GM06990 (cell line): ENCODE results near the gene KRT16.

ENCODE experiments used
- DNase-seq: peaks from one replicate; pipeline ENCODE4 v3.0.0-alpha.2; 2011; ENCODE audit not compliant: insufficient read length; ENCODE audit errors: extremely low read depth
- H3K27me3 ChIP-seq: replicated peaks from 2 replicates; pipeline ENCODE4 v1.6.0; 2011; ENCODE audit warnings: low read length; ENCODE audit not compliant: control insufficient read depth, insufficient read depth
- H3K36me3 ChIP-seq: 2 replicates; pipeline ENCODE4 v1.5.1; 2011; ENCODE audit warnings: low read length; ENCODE audit not compliant: control insufficient read depth, insufficient read depth
- H3K4me3 ChIP-seq: replicated peaks from 2 replicates; pipeline ENCODE4 v1.5.1; 2011; ENCODE audit warnings: low read depth, mild to moderate bottlenecking, control low read depth, low read length
- TF ChIP-seq, protein P1 (sequence below): IDR thresholded peaks from 2 replicates; pipeline ENCODE4 v1.5.1; 2011; ENCODE audit warnings: low read length, control low read depth, mild to moderate bottlenecking, inconsistent platforms; ENCODE audit not compliant: insufficient read depth, poor library complexity, severe bottlenecking

The KRT16 gene

DNA sequence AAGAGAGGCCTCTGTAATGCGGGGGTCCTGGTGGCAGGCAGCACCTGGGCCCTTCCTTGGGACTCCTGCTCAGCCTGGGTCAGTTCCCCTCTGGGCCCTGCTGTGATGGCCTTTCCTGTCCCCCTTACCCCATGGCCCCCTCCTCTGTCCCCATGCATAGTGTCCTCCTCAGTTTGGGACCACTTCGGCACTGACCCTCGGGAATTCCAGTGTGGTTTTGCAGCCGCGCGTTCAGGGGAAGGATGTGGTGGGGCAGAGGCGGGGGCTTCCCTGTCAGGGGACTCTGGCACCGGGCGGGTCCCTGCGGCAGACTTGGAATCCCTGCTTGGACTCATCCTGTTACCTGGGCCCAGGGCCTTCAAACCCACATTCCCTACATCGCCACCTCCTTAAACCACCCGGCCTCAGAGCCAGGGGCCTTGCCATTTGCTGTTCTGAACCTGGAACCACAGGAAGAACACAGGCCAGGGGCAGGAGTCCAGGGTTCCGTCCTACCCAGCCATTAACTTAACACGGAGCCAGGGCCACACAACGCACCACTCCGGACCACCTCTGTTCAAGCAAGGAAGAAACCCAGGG lies 44.7 kb upstream of the KRT16 start:
- TF ChIP-seq, protein P1, sequence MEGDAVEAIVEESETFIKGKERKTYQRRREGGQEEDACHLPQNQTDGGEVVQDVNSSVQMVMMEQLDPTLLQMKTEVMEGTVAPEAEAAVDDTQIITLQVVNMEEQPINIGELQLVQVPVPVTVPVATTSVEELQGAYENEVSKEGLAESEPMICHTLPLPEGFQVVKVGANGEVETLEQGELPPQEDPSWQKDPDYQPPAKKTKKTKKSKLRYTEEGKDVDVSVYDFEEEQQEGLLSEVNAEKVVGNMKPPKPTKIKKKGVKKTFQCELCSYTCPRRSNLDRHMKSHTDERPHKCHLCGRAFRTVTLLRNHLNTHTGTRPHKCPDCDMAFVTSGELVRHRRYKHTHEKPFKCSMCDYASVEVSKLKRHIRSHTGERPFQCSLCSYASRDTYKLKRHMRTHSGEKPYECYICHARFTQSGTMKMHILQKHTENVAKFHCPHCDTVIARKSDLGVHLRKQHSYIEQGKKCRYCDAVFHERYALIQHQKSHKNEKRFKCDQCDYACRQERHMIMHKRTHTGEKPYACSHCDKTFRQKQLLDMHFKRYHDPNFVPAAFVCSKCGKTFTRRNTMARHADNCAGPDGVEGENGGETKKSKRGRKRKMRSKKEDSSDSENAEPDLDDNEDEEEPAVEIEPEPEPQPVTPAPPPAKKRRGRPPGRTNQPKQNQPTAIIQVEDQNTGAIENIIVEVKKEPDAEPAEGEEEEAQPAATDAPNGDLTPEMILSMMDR = no peak
- H3K27me3 ChIP-seq = no peaks in the 10 kb centered on the region; the same call in 1 of the 2 replicates
- no peaks in the 10 kb centered on the region for H3K36me3 ChIP-seq

DNA sequence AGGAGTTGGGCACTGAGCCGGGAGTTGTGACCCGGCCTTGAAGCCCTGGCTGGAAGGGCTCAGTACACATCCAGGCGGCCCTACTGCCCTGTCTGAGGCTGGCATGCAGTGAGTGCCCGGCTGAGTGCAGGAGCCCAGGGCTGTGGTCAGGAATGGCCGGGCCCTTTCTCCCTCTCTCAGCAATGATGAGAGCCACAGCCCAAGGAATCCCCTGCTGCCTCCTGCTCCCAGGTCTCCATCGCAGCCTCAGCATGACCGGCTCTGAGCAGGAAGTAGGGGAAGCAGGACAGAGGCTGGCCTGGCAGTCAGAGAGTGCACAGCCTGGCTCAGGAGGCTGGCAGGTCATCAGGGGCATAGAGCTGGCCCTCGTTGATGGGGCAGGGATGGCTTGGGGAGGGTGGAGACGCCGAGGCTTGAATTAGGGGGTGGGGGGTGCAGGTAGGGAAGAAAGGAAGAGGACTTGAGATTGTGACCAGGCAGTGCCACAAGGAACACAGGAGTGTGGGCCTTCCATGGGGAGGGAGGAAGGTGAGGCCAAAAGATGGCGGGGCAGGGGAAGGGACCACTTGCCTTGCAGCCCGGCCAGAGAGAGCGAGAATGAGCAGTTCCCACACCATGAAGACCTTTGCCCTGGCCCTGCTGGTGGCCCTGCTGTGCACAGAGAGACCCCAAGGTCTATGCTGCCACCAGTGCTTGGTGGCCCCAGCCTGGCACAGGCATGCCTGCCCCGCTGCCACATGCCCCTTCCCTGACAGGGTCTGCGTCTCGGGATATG lies 43.9 kb upstream of the KRT16 start:
- no peak for DNase-seq
- TF ChIP-seq, protein P1 = no peak
- no peak overlapping the region for H3K4me3 ChIP-seq
- H3K27me3 ChIP-seq = no peaks in the 10 kb centered on the region; the same call in 1 of the 2 replicates
- no peaks in the 10 kb centered on the region for H3K36me3 ChIP-seq

More for the DNA sequence above, 44.7 kb upstream of the KRT16 start:
- no peak for DNase-seq
- no peak overlapping the region for H3K4me3 ChIP-seq

DNA sequence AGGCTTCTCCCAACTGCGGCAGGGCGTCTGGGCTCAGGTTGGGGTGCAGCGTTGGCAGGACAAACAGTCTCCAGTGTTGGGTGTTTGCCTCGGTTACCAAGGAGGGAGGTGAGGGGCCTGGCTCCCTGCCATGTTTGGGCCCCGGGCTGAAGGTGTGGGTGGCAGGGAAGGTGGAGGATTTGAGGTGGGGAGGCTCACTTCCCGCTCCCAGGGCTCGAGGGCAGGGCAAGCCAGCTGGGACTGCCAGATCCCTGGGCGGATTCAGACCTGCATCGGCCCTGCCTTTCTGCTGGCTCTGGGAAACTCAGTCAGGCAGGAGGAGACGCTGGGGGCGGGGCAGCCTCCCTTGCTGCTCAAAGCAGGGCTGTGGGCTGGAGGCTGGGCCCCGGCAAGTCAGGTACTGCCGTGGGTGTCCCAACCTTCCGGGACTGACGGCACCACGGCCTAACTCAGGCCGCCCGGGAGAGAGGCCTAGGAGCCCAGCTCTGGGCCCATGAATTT lies 43.1 kb upstream of the KRT16 start:
- H3K36me3 ChIP-seq = no peaks in the 10 kb centered on the region
- TF ChIP-seq, protein P1 = no peak
- DNase-seq = no peak
- no peak overlapping the region for H3K4me3 ChIP-seq
- no peaks in the 10 kb centered on the region; the same call in 1 of the 2 replicates for H3K27me3 ChIP-seq

DNA sequence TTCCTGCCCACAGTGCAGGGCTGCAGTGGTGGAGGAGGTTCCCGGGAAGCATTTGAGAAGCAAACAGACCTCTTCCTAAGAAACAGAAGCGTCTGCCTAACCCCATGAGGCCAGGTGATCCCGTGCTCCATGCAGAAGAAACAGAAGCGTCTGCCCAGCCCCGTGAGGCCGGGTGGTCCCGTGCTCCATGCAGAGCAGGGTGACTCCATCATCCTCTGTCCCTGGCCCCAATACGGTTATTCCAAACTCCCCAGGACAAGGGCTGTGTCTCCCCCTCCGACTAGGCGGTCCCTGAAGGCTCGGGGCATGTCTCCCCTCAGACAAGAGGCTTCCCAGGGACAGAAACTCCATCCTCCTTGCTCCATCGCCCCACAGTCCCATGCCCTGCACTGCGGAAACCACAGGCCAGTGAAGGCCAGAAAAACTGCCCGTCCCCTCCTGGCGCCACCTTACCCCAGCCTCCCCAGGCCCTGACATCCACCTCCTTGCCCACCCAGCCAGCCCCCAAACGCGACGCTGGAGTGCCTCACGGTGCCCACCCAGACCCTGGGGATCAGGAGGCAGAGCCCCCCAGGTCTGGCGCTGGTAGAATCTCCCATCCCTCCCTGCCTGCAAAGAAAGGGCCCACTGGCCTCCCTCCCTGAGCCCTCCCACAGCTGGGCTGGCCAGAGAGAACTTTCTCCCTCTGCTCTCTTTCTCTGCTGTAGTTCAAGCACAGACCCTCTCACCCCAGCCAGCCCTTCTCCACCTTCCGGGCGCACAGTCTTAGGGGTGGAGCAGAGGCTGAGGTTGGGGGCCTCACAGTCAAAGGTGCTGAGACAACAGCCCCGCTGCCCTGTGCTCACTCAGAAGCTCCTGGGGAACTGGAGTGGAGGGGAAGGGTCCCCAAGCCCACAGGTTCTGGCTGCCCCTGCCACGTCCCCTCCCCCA lies 42.4 kb upstream of the KRT16 start:
- TF ChIP-seq, protein P1 = no peak
- Histone ChIP-seq H3K4me3 (no peak overlapping the region), H3K27me3 (peaks cover under 1% of the 10 kb centered on the region; the same call in 1 of the 2 replicates), H3K36me3 (no peaks in the 10 kb centered on the region)
- no peak for DNase-seq

DNA sequence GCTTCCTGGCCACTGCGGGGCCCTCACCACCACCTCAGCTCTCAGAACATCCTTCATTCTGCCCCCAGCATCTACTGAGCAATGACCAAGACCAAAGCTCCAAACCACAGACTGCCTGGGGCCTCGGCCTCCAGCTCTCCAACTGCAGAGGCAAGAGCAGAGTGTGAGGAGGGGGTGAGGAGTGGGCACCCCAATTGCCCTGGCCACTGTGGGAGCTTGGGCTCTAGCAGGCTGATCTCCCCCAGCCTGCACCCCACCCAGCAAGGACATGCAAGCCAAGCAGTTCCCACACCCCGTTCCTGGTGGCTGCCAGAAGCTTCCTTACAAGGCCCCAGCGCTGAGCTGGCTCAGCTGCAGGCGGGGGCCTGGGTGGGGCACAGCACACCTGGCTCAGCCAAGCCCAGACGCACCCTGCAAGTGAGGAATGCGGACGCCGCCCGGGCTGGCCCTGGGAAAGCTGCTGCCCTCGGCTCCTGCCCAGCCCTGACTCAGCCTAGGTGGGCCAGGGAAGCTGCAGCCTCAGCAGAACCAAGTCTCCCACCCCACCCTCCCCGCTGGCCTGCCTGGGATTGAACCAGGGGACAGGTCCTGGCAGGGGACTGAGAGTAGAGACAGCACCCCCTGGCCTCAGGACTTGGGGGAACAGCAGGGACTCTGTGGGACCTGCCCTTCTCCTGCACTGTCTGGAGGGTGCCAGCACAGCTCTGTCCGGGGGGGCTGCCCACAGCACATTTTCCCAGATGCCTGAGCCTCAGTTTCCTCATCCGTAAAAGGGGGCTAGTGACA lies 41.5 kb upstream of the KRT16 start:
- no peaks in the 10 kb centered on the region for H3K36me3 ChIP-seq
- TF ChIP-seq, protein P1 = no peak
- H3K4me3 ChIP-seq = no peak overlapping the region
- DNase-seq = no peak
- 0 out of 2 replicates have a peak, but pooled peaks cover 1% of the 10 kb centered on the region for H3K27me3 ChIP-seq
